ENCODE measurements around the gene ENOSF1. TPM values are rescaled to one million over a fixed set of nuclear protein-coding genes. Genes with fewer than 3 reads are reported as not detected.

ENOSF1 gene
- total RNA-seq, 2 donors from 2014 or later = 48.7 to 187 TPM

DNA sequence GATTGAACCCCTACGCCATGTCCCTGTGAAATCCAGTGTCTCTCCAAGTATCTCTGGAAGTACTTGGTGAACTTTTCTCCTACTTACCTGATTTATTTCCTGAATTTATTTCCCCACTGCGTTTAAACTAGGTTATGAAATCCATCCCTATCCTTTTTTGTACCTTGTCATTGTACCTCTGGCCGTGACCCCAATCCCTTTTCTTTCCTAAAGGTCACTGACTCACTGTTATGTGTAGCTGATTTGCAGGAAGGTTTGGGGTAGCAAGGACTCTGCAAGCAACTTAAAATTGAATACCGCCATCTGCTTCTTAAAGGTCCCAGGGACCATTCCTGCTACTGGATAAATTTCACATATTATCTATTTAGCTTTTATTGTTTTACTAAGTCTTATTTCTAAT lies 4.6 kb upstream of the ENOSF1 start:
- Mint-ChIP-seq H3K4me1 (ENCODE audit: low read depth in 2 of 2) (peaks cover 17 to 24% of the 10 kb centered on the region in 2 donors), H3K9me3 (no peaks in the 10 kb centered on the region), H3K27me3 (no peaks in the 10 kb centered on the region), H3K4me3 (no peak overlapping the region), H3K36me3 (no peaks in the 10 kb centered on the region), H3K27ac (peak overlapping the region in 1 of 2 donors; percentile 94)
- no peak for DNase-seq (ENCODE audit: low spot score)
- ATAC-seq = no peak

DNA sequence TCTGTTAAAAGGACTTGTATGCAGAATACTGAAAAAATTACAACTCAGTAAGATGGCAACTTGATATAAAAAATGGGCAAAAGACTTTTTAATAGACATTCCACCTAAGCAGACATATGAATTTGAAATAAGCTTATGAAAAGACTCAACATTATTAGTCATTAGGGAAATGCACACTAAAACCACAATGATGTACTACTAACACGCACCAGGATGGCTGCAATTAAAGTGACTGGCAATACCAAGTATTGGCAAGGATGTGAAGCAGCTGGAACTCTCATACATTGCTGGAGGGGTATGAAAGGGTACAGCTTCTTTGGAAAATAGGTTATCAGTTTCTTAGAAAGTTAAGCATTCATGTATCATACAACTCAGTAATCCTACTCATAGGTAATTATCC lies 3.2 kb upstream of the ENOSF1 start:
- DNase-seq (ENCODE audit: low spot score) (no peak), ATAC-seq (peak in 1 of 2 donors; percentile 67)
- no peaks in the 10 kb centered on the region for H3K27me3 Mint-ChIP-seq
- peak overlapping the region; percentile 72 for H3K4me3 Mint-ChIP-seq
- peak overlapping the region; percentile 53 to 94 for H3K27ac Mint-ChIP-seq
- H3K9me3 Mint-ChIP-seq = no peaks in the 10 kb centered on the region
- H3K4me1 Mint-ChIP-seq (ENCODE audit: low read depth in 2 of 2) = peaks cover 23 to 33% of the 10 kb centered on the region in 2 donors
- peaks cover 5% of the 10 kb centered on the region for H3K36me3 Mint-ChIP-seq

DNA sequence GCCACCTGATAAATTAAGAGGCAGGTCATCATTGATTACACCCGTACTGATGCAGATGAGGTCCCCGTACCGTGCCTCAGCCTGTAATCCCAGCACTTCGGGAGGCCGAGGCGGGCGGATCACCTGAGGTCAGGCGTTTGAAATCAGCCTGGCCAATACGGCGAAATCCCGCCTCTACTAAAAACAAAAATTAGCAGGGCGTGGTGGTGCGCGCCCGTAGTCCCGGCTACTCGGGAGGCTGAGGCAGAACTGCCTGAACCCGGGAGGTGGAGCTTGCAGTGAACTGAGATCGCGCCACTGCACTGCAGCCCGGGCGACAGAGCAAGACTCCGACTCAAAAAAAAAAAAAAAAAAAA lies 683 bp upstream of the ENOSF1 start:
- Mint-ChIP-seq H3K27me3 (no peaks in the 10 kb centered on the region), H3K36me3 (peaks cover 11% of the 10 kb centered on the region), H3K4me1 (ENCODE audit: low read depth in 2 of 2) (peaks cover 32 to 44% of the 10 kb centered on the region in 2 donors), H3K27ac (no peak overlapping the region), H3K9me3 (no peaks in the 10 kb centered on the region), H3K4me3 (no peak overlapping the region)
- DNase-seq (ENCODE audit: low spot score) = no peak
- no peak for ATAC-seq

DNA sequence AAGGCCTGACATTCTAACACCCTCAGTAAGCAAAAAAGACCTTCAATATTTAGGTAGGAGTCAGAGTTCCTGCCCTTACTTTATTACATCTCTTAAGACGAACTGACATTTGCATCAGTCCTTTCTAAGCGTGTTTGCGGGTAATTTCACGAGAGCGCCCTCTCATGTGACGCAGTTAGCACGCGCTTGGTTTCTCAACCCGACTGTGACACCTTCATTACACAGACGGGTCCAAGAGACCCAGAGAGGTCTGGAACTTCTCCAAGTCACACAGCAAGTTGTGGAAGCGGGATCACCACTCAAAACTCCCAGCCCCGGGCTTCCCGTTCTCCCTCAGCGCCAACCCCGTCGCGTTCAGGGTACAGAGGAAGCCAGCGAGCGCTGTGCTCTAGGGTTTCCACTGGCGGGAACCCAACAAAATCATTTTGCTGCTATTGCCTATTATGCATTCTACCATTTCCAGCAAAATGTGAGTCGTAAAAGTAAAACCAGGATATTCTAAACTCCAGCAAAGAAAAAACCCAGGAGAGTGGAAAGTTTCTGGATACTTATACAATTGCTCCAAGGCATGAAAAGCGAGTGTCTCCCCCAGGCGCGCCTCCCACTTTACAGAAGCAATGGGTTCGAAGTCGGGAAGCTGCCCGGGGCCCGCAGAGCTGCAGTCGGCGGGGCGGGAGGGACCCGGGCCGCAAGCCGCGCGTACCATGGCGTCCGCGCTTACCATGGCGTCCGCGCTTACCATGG lies 601 bp downstream of the ENOSF1 start:
- H3K27me3 Mint-ChIP-seq = no peaks in the 10 kb centered on the region
- peaks cover 30 to 44% of the 10 kb centered on the region in 2 donors for H3K4me1 Mint-ChIP-seq (ENCODE audit: low read depth in 2 of 2)
- H3K36me3 Mint-ChIP-seq = peaks cover 11% of the 10 kb centered on the region
- ATAC-seq (peak; percentile 64 to 68), DNase-seq (ENCODE audit: low spot score) (peak; percentile 73)
- H3K27ac Mint-ChIP-seq = peak overlapping the region; percentile 97 to 98
- peak overlapping the region; percentile 98 for H3K4me3 Mint-ChIP-seq
- no peaks in the 10 kb centered on the region for H3K9me3 Mint-ChIP-seq

DNA sequence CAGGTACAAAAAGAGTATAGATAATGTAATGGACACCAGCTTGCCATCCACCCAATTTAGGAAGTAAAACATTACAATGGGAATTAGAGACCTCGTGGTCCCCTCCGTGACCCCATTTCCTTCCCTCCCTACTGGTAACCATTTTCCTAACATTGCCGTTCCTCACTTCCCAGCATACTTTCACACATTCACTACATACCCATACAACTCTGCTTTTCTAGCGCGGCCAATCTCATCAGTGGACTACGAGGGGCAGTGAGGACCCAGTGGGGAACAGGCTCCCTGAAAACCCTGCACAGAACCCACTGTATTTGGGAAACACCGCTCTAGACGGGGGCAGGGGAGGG lies 1.1 kb downstream of the ENOSF1 start:
- Mint-ChIP-seq H3K36me3 (peaks cover 11% of the 10 kb centered on the region), H3K27ac (peak overlapping the region; percentile 97 to 98), H3K4me3 (peak overlapping the region; percentile 98), H3K4me1 (ENCODE audit: low read depth in 2 of 2) (peaks cover 28 to 41% of the 10 kb centered on the region in 2 donors), H3K27me3 (no peaks in the 10 kb centered on the region), H3K9me3 (no peaks in the 10 kb centered on the region)
- DNase-seq (ENCODE audit: low spot score) (no peak), ATAC-seq (no peak)

DNA sequence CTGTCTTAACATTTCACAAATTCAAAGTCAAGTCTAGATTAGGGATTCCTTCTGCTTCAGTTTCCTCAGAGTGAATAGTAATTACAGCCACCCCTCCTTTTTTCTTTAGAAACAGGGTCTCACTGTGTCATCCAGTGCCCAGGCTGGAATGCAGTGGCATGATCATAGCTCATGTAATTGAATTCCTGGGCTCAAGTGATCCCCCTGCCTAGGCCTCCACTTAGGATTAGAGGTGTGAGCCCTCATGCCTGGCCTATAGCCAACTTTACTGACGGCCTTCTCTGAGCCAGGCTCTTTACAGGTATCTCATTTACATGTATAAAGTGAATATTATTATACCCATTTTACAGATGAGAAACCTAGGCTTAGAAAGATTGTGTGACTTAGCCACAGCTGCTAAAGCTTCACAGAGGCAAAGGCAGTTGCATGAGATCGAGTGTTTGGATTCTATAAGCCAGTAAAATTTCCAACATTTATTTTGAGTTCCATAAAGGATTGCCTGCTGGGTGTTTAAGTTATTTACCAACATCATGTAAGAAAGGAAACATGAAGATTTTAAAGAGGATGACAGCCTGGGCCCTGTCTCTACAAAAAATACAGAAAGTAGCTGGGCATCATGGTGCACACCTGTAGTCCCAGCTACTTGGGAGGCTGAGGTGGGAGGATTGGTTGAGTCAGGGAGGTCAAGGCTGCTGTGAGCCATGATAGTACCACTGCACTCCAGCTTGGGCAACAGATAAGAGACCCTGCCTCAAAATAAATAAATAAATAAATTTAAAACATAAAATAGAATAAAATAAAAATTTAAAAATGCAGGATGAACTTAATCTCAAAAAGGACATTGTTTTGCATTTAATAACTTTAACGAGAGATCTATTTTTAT lies 1.8 kb downstream of the ENOSF1 start:
- no peak for ATAC-seq
- no peak for DNase-seq (ENCODE audit: low spot score)
- Mint-ChIP-seq H3K4me3 (peak overlapping the region; percentile 98), H3K27ac (peak overlapping the region; percentile 97 to 98), H3K27me3 (no peaks in the 10 kb centered on the region), H3K9me3 (no peaks in the 10 kb centered on the region), H3K36me3 (peaks cover 11% of the 10 kb centered on the region), H3K4me1 (ENCODE audit: low read depth in 2 of 2) (peaks cover 25 to 35% of the 10 kb centered on the region in 2 donors)

DNA sequence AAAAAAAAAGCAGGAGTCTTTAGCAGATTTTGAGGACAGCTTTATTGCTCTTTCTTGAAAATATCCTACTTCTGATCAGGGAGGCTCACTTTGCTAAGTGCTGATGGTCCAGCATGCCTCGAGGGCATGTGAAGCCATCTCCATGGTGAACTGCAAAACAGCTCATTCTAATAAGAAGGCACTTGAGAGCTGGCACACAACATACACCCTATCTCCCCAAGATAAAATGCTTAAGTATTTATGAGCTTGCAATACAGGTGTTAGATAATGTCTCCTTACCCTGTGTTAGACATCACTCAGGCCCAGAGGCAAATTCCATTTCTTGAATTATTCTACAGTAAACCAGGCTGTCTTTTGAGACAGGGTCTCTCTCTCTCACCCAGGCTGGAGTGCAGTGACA lies 2.7 kb downstream of the ENOSF1 start:
- H3K4me3 Mint-ChIP-seq = no peak overlapping the region
- peaks cover 18% of the 10 kb centered on the region for H3K36me3 Mint-ChIP-seq
- no peaks in the 10 kb centered on the region for H3K9me3 Mint-ChIP-seq
- H3K27ac Mint-ChIP-seq = no peak overlapping the region
- no peaks in the 10 kb centered on the region for H3K27me3 Mint-ChIP-seq
- H3K4me1 Mint-ChIP-seq (ENCODE audit: low read depth in 2 of 2) = peaks cover 18 to 26% of the 10 kb centered on the region in 2 donors
- ATAC-seq (no peak), DNase-seq (ENCODE audit: low spot score) (no peak)

DNA sequence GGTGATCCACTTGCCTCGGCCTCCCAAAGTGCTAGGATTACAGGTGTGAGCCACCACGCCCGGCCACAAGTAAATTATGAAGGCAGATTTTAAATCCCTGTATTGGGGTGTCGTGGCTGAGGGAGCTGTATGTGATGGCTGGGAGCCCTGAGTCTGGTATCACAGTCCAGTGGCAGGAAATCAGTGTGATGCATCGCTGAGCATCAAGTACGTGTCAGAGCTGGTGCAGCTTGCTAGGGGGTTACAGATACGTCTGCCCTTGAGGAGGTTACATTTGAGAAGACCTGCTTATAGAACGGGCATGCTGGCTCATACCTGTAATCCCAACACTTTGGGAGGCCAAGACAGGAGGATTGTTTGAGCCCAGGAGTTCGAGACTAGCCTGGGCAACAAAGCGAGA lies 4.3 kb downstream of the ENOSF1 start:
- no peak for ATAC-seq

DNA sequence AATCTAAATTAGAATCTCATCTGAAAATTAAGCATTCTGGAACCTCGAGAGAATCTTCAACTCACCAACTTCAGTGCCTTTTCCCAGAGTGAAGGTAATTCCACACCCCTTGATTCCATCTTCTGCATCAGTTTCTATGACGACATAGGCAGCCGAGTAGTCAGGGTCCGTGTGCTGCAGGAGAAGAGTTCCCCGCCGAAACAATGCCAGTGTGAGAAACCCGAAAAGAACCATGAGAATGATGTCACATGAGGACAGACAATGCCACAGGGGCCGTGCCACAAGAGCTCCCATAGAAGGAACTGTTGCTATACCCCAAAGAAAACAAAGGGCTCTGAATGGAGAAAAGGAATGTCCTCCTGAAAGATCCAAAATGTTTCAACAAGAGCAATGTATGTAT lies 6.0 kb downstream of the ENOSF1 start:
- H3K27me3 Mint-ChIP-seq = no peaks in the 10 kb centered on the region
- ATAC-seq (no peak), DNase-seq (ENCODE audit: low spot score) (no peak)
- H3K9me3 Mint-ChIP-seq = no peaks in the 10 kb centered on the region
- H3K4me3 Mint-ChIP-seq = no peak overlapping the region
- H3K4me1 Mint-ChIP-seq (ENCODE audit: low read depth in 2 of 2) = peaks cover 19 to 21% of the 10 kb centered on the region in 2 donors
- H3K27ac Mint-ChIP-seq = no peak overlapping the region
- peaks cover 22% of the 10 kb centered on the region for H3K36me3 Mint-ChIP-seq

More for the DNA sequence above, 4.3 kb downstream of the ENOSF1 start:
- Mint-ChIP-seq H3K27ac (no peak overlapping the region), H3K4me1 (ENCODE audit: low read depth in 2 of 2) (peaks cover 17 to 22% of the 10 kb centered on the region in 2 donors), H3K27me3 (no peaks in the 10 kb centered on the region), H3K9me3 (no peaks in the 10 kb centered on the region), H3K36me3 (peaks cover 19% of the 10 kb centered on the region), H3K4me3 (no peak overlapping the region)
- DNase-seq (ENCODE audit: low spot score) = no peak

DNA sequence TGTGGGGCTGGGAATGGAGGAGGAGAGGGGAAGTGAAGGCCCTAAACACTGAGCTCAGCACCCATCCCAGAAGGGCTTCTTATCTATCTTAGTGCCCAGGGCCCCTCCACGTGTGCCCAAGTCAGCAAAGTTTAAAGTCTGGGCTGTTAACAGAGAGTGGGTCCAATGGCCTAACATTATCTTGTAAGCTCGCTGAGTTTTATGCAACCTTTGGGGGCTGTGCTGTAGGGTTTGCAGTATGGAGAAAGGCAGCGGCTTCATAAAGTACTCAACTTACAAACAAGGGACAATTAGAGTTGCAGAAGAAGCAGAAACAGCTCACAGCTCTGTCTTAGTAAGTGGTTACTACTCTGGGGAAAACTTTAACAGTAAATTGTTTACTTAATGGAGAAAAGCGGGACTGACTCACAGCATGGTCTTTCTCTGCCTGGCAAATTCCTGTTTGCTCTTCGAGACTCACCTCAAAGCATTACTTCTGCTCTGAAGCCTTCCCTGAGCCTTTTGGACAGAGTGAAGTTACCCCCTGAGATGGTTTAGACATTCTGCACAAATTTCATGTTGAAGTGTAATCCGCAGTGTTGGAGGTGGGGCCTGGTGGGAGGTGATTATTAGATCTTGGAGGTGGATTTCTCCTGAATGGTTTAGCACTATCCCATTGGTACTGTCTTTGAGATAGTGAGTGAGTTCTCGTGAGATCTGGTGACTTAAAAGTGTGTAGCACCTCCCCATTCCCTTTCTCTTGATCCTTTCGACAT lies 9.0 kb downstream of the ENOSF1 start:
- Mint-ChIP-seq H3K9me3 (no peaks in the 10 kb centered on the region), H3K4me3 (peak overlapping the region; percentile 11), H3K4me1 (ENCODE audit: low read depth in 2 of 2) (peaks cover 7 to 8% of the 10 kb centered on the region in 2 donors), H3K36me3 (peaks cover 13% of the 10 kb centered on the region), H3K27ac (peak overlapping the region; percentile 55 to 73), H3K27me3 (no peaks in the 10 kb centered on the region)
- ATAC-seq (no peak), DNase-seq (ENCODE audit: low spot score) (no peak)

DNA sequence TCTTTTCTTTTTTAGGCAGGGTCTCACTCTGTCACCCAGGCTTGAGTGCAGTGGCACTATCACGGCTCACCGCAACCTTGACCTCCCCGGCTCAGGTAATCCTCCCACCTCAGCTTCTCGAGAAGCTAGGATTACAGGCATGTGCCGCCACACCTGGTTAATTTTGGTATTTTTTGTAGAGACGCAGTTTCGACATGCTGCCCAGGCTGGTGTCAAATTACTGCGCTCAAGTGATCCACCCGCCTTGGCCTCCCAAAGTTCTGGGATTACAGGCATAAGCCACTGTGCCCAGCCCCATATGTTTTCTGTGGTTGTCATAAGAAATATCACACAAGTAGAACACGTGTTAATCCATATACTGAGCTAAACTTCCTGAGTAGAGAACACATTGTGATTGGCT lies 14.6 kb downstream of the ENOSF1 start:
- DNase-seq (ENCODE audit: low spot score) = no peak
- Mint-ChIP-seq H3K27me3 (no peaks in the 10 kb centered on the region), H3K9me3 (no peaks in the 10 kb centered on the region), H3K4me3 (no peak overlapping the region), H3K36me3 (peaks cover 2% of the 10 kb centered on the region), H3K4me1 (ENCODE audit: low read depth in 2 of 2) (peaks cover 2% of the 10 kb centered on the region in 2 donors), H3K27ac (no peak overlapping the region)
- no peak for ATAC-seq

DNA sequence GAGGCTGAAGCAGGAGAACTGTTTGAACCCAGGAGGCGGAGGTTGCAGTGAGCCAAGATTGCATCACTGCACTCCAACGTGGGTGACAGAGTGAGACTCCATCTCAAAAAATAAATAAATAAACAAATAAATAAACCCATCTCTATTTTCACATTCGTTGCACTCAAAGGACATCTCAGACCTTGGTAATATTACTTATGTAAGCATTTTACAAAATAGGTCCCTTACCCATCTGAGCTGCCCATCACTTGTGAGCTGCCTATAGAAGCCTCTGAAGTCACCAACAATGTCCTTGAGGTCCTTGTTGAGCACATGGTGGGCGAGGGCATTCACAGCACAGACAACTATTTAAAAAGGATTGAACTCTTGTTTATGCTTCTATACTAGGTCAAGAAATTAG lies 15.4 kb downstream of the ENOSF1 start:
- DNase-seq (ENCODE audit: low spot score) (no peak), ATAC-seq (no peak)
- no peak overlapping the region for H3K27ac Mint-ChIP-seq
- H3K36me3 Mint-ChIP-seq = no peaks in the 10 kb centered on the region
- no peaks in the 10 kb centered on the region for H3K4me1 Mint-ChIP-seq (ENCODE audit: low read depth in 2 of 2)
- no peak overlapping the region for H3K4me3 Mint-ChIP-seq
- H3K27me3 Mint-ChIP-seq = no peaks in the 10 kb centered on the region
- no peaks in the 10 kb centered on the region for H3K9me3 Mint-ChIP-seq

DNA sequence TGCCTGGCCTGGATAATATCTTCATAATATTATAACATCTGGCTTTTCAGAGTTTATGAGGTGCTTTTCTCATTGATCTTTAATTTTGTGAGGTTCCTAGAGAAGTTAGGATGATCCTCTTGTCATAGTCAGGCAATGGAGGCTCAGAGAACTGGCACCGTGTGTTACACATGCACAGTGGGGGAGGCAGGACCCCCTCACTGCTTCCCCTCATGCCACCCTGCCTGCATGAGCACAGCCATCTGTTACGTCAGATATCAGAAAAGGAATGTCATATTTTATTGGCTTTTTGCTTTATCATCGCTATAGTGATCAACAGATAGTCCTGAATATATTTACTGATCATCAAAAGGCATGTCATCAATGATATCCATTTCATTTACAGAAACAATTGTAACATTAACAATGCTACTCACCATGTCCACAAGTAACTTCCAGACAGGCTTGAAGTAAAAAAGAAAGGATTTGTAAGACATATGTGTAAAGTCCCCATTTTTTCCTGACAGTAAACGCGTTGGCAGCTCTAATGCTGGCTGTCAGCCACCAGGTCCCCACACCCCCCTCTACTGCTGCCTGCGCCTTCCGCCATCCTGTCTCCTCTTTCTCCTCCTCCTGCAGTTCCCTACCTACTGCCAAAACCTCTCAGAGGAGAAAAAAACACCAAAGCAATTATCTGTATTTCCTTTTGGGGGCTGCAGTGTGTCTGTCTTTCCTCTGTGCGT lies 18.8 kb downstream of the ENOSF1 start:
- no peak for ATAC-seq
- DNase-seq (ENCODE audit: low spot score) = no peak
- H3K4me3 Mint-ChIP-seq = no peak overlapping the region
- no peaks in the 10 kb centered on the region for H3K9me3 Mint-ChIP-seq
- peak overlapping the region in 1 of 2 donors; percentile 18 for H3K27ac Mint-ChIP-seq
- H3K27me3 Mint-ChIP-seq = no peaks in the 10 kb centered on the region
- no peaks in the 10 kb centered on the region for H3K36me3 Mint-ChIP-seq
- H3K4me1 Mint-ChIP-seq (ENCODE audit: low read depth in 2 of 2) = no peaks in the 10 kb centered on the region
